DOHH2 (cell line): ENCODE measurements around the gene NRL.

Experiments used
- H3F3A ChIP-seq: fragments of 200-600 bp; sonication (generic), shearing (Covaris generic); 2 replicates; pipeline ENCODE4 v1.6.0; 2016; ENCODE audit warnings: antibody characterized with exemption, mild to moderate bottlenecking; ENCODE audit not compliant: control insufficient read depth, insufficient read depth
- H3K27ac ChIP-seq: fragments of 200-600 bp; sonication (generic); 2 replicates; pipeline ENCODE4 v1.5.1; 2014; ENCODE audit warnings: low read depth, mild to moderate bottlenecking, low read length, moderate library complexity
- H3K27me3 ChIP-seq: fragments of 200-600 bp; sonication (generic); 2 replicates; pipeline ENCODE4 v1.6.1; 2014; ENCODE audit warnings: mild to moderate bottlenecking, low read length, mixed read lengths; ENCODE audit not compliant: control insufficient read depth
- H3K36me3 ChIP-seq: fragments of 200-600 bp; sonication (generic); 2 replicates; pipeline ENCODE4 v1.6.1; 2014; ENCODE audit warnings: mild to moderate bottlenecking, low read length, moderate library complexity, mixed read lengths; ENCODE audit not compliant: control insufficient read depth
- H3K4me1 ChIP-seq: fragments of 200-600 bp; sonication (generic); 2 replicates; pipeline ENCODE4 v1.6.1; 2014; ENCODE audit warnings: mild to moderate bottlenecking, low read length, mixed read lengths; ENCODE audit not compliant: control insufficient read depth
- H3K4me2 ChIP-seq: fragments of 200-600 bp; sonication (generic); 2 replicates; pipeline ENCODE4 v1.6.0; 2014; ENCODE audit warnings: mild to moderate bottlenecking, low read length, moderate library complexity
- H3K4me3 ChIP-seq: fragments of 200-600 bp; sonication (generic); 2 replicates; pipeline ENCODE4 v1.5.1; 2014; ENCODE audit warnings: mild to moderate bottlenecking, low read length, mixed read lengths
- H3K79me2 ChIP-seq: fragments of 200-600 bp; sonication (generic); 2 replicates; pipeline ENCODE4 v1.6.1; 2014; ENCODE audit warnings: mild to moderate bottlenecking, low read length, mixed read lengths; ENCODE audit not compliant: control insufficient read depth
- H3K9me2 ChIP-seq: fragments of 200-600 bp; sonication (generic); replicated peaks from 2 replicates; pipeline ENCODE4 v1.6.1; 2014; ENCODE audit warnings: mild to moderate bottlenecking, low read length, mixed read lengths; ENCODE audit not compliant: control insufficient read depth
- H3K9me3 ChIP-seq: fragments of 200-600 bp; sonication (generic); 2 replicates; pipeline ENCODE4 v1.6.1; 2014; ENCODE audit warnings: antibody characterized with exemption, low read length, mixed read lengths; ENCODE audit not compliant: control insufficient read depth, insufficient read depth
- H4K20me1 ChIP-seq: fragments of 200-600 bp; sonication (generic); 2 replicates; pipeline ENCODE4 v1.6.0; 2014; ENCODE audit warnings: low read depth, mild to moderate bottlenecking, antibody characterized with exemption, low read length, moderate library complexity; ENCODE audit not compliant: control insufficient read depth, insufficient read depth
- CTCF ChIP-seq: fragments of 200-600 bp; sonication (generic); IDR thresholded peaks from one replicate; pipeline ENCODE4 v1.5.1; 2014; ENCODE audit warnings: antibody characterized with exemption, mild to moderate bottlenecking, low read depth, low read length; ENCODE audit not compliant: poor library complexity, severe bottlenecking
- EZH2phosphoT487 ChIP-seq: fragments of 200-600 bp; sonication (generic); IDR thresholded peaks from 2 replicates; pipeline ENCODE4 v1.6.1; 2017; ENCODE audit warnings: borderline replicate concordance, mild to moderate bottlenecking, antibody characterized with exemption, low read length, moderate library complexity, mixed read lengths

NRL gene

GRCh38 chr14:24150993-24151392, 36.2 kb upstream of the NRL start:
- Histone ChIP-seq H3K4me3 (no peak overlapping the region), H3K9me3 (no peaks in the 10 kb centered on the region), H3K27me3 (no peaks in the 10 kb centered on the region), H3F3A (0 out of 2 replicates have a peak, but pooled peaks cover 3% of the 10 kb centered on the region), H3K9me2 (no peaks in the 10 kb centered on the region), H3K4me1 (peaks cover 10% of the 10 kb centered on the region), H3K79me2 (peaks cover 26% of the 10 kb centered on the region), H4K20me1 (peaks cover 3% of the 10 kb centered on the region; the same call in 1 of the 2 replicates), H3K4me2 (no peak overlapping the region), H3K36me3 (peaks cover 60% of the 10 kb centered on the region), H3K27ac (no peak overlapping the region)
- no peak for TF ChIP-seq CTCF
- no peak for TF ChIP-seq EZH2phosphoT487

DNA sequence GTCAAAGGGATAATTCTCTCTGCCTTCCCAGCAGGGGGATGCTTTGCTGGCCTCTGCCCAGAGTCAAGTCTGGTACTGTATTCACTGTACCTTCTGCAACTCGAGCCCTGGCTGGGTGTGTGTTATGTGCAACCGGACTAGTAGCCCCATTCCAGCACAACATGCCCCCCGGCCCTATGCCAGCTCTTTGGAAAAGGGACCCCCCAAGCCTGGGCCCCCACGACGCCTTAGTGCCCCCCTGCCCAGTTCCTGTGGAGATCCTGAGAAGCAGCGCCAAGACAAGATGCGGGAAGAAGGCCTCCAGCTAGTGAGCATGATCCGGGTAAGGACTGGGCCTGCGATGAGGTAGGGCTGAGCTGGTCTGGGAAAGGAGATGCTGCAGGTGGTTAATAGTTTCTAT, 35.8 kb upstream of the NRL start:
- H3K4me3 ChIP-seq = no peak overlapping the region
- H3K9me3 ChIP-seq = no peaks in the 10 kb centered on the region
- no peak for TF ChIP-seq EZH2phosphoT487
- no peak for TF ChIP-seq CTCF
- H3K4me1 ChIP-seq = peaks cover 15% of the 10 kb centered on the region
- H4K20me1 ChIP-seq = peaks cover 3% of the 10 kb centered on the region; the same call in 1 of the 2 replicates
- 0 out of 2 replicates have a peak, but pooled peaks cover 3% of the 10 kb centered on the region for H3F3A ChIP-seq
- no peaks in the 10 kb centered on the region for H3K27me3 ChIP-seq
- H3K79me2 ChIP-seq = peaks cover 30% of the 10 kb centered on the region
- no peak overlapping the region for H3K27ac ChIP-seq
- H3K9me2 ChIP-seq = no peaks in the 10 kb centered on the region
- H3K4me2 ChIP-seq = no peak overlapping the region
- peaks cover 56% of the 10 kb centered on the region for H3K36me3 ChIP-seq

DNA sequence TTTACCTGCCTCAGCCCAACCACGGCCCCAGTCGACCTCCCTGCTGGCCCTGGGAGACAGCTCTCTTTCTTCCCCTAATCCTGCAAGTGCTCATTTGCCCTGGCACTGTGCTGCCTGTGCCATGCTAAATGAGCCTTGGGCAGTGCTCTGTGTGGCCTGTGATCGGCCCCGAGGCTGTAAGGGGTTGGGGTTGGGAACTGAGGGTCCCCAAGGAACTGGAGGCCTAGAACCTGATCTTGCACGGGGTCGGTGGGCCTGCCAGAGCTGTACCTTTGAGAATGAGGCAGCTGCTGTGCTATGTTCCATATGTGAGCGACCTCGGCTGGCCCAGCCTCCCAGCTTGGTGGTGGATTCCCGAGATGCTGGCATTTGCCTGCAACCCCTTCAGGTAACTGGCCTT, 35.3 kb upstream of the NRL start:
- H4K20me1 ChIP-seq = peaks cover 3% of the 10 kb centered on the region; the same call in 1 of the 2 replicates
- peaks cover 20% of the 10 kb centered on the region for H3K4me1 ChIP-seq
- peaks cover 34% of the 10 kb centered on the region for H3K79me2 ChIP-seq
- H3K4me2 ChIP-seq = no peak overlapping the region
- no peak overlapping the region for H3K27ac ChIP-seq
- H3K4me3 ChIP-seq = no peak overlapping the region
- 0 out of 2 replicates have a peak, but pooled peaks cover 3% of the 10 kb centered on the region for H3F3A ChIP-seq
- no peaks in the 10 kb centered on the region for H3K9me3 ChIP-seq
- H3K36me3 ChIP-seq = peaks cover 52% of the 10 kb centered on the region
- H3K9me2 ChIP-seq = no peaks in the 10 kb centered on the region
- no peaks in the 10 kb centered on the region for H3K27me3 ChIP-seq
- no peak for TF ChIP-seq CTCF
- TF ChIP-seq EZH2phosphoT487 = no peak
